ENCODE measurements around the gene CFHR1.
A peak's percentile ranks its signal among the peaks of the same experiment; 100 is the strongest.
"Not testable (repeated sequence)": the region's sequence is repeated elsewhere in the genome, so short reads cannot be mapped to it uniquely, and the experiment has no call there.

The CFHR1 gene

GRCh38 chr1:196819531-196819930 is at the start of gene CFHR1:
TSS of gene CFHR1 (plus strand) at chr1:196819731. CDS start at chr1:196819845, 114 bp downstream.
- DNase-seq, result not testable (repeated sequence)

- not testable (repeated sequence) for DNase-seq
Measured at GRCh38 chr1:196769823-196770222, 49.7 kb upstream of the CFHR1 start.

DNA sequence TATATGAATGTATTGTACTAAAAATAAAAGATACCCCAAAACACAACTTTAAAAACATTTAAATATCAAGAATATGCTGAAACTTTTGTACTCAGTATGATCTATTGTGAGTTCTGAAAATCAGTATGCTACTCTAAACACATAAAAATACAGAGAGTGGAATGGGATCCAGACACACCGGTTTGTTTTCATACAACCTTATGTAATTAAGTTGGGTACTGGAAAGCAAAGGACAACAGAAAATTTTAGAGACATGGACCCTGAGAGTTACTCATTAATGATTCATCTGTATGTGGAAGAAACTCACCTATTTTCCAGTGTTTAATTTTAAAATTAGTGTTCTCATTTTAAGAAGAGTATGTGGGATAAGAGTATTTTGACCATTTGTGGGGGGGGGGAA is 45.8 kb upstream of the CFHR1 start:
- DNase-seq, result no peak

GRCh38 chr1:196774175-196774574 is 45.4 kb upstream of the CFHR1 start:
- DNase-seq, result no peak

GRCh38 chr1:196774603-196775002 is 44.9 kb upstream of the CFHR1 start, which contains the start of gene CFHR3:
TSS of gene CFHR3 (plus strand) at chr1:196774840. CDS start at chr1:196774887, 47 bp downstream.
- no peak for DNase-seq

DNA sequence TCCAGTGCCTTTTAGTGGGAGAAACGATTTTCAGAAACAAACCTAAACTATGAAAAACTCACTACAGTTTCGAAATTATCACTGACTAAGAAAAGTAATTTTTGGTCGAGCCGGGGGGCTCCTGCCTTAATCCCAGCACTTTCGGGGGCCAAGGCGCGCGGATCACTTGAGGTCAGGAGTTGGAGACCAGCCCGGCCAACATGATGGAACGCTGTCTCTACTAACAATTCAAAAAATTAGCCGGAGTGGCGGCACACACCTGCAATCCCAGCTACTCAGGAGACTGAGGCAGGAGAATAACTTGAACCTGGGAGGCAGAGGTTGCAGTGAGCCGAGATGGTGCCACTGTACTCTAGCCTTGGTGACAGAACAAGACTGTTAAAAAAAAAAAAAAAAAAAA is 41.9 kb upstream of the CFHR1 start:
- no peak for DNase-seq

DNA sequence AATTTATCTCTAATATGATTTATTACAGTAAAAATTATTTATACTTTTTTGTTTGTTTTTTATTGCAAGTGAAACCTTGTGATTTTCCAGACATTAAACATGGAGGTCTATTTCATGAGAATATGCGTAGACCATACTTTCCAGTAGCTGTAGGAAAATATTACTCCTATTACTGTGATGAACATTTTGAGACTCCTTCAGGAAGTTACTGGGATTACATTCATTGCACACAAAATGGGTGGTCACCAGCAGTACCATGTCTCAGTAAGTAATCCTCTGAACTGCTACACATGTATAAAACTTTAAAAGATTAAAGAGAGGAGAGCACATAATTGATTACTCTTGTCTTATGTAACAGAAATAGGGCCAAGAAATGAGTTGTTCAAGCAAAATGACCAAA is 40.4 kb upstream of the CFHR1 start:
- DNase-seq, result no peak

DNA sequence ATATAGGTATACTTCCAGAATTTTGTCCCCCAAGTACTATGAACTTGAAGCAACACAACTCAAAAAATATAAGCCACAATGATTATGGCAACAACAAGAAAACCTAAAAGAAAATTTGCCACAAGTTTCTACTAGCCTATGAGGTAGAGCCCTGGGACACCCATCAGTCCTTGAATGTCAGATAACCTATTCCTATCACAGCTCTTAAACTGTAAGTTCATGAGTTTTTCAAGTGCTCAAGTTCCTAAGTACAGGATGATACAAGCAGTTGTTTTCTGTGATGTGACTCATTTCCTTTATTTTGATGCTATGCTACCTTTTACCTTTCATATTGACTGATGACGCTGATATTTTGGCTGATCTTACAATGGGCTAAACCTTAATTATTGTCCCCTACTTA is 28.3 kb upstream of the CFHR1 start:
- not testable (repeated sequence) for DNase-seq

GRCh38 chr1:196794103-196794502 is 25.4 kb upstream of the CFHR1 start:
- not testable (repeated sequence) for DNase-seq

- DNase-seq, result no peak
Measured at GRCh38 chr1:196797891-196798290, 21.6 kb upstream of the CFHR1 start.

- not testable (repeated sequence) for DNase-seq
Measured at GRCh38 chr1:196801920-196802319, 17.6 kb upstream of the CFHR1 start.

GRCh38 chr1:196808529-196809235 is 10.8 kb upstream of the CFHR1 start:
- DNase-seq, result no peak

DNA sequence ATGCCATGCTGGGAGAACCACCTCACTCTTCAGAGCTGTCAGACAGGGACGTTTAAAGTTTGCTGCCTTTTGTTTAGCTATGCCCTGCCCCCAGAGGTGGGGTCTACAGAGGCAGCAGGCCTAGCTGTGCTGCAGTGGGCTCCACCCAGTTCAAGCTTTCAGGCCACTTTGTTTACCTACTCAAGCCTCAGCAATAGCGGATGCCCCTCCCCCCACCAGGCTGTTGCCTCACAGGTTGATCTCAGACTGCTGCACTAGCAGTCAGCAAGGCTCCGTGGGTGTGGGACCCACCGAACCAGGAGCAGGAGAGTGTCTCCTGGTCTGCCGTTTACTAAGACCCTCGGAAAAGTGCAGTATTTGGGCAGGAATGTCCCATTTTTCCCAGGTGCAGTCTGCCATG is 2.1 kb upstream of the CFHR1 start:
- not testable (repeated sequence) for DNase-seq

- not testable (repeated sequence) for DNase-seq
Measured at GRCh38 chr1:196827860-196828259, 8.3 kb downstream of the CFHR1 start.

- DNase-seq, result not testable (repeated sequence)
Measured at GRCh38 chr1:196849613-196850492, 30.3 kb downstream of the CFHR1 start.

DNA sequence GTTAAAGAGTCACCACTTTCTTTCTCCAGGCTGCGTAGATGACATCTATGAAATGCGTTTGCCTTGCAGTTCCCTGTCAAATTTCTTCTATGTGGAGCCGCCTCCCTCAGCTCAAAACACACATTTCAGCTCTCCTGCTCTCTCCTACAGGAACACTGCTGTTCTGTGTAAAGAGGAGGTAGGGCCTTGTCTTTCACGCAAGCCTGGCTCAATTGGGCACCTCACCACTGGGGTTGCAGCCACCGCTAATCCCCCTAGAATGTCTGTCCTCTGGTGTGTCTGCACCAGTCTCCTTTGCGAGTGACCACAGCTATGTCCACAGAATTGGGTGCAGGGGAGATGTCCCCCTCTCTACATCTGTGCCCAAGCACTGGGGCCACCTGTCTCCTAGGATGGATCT is 36.5 kb downstream of the CFHR1 start:
- no peak for DNase-seq

DNA sequence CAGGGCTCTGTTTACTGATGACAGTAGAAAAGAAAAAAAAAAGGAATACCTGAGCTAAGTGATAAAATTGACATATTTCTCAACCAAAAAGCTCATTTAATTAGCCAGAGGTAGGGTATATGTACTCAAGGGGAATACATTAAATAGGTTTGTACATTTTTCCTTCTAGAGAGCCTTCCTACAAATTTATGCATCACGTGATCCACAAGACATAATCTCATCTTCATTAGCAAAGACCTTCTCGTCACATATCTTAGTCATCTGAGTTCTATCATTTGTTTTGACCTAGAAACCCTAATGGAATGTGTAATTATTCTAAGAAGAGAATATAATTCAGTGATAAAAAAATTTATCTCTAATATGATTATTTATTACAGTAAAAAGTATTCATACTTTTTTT is 37.7 kb downstream of the CFHR1 start:
- no peak for DNase-seq

- no peak for DNase-seq
Measured at GRCh38 chr1:196858811-196859210, 39.3 kb downstream of the CFHR1 start.

GRCh38 chr1:196860323-196860884 is 40.9 kb downstream of the CFHR1 start:
- DNase-seq, result no peak

GRCh38 chr1:196861429-196861828 is 41.9 kb downstream of the CFHR1 start:
- DNase-seq, result no peak

DNA sequence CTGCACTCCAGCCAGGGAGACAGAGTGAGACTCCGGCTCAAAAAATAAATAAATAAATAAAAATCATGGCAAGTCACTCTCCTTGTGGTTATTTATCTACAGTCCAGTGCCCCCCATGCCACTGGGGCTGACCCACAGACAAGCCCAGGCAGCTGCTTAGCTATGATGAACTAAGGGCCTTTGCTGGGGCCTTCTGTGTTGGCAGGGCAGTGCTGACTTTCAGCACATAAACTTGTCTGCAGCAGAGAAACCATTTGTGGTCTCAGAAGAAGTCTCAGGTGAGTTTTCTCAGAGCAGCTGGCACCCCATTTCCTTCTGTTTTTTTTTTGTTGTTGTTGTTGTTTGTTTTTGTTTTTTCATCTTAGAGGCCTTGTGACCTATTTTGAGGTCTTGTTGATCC is 47.4 kb downstream of the CFHR1 start:
- DNase-seq, result no peak

DNA sequence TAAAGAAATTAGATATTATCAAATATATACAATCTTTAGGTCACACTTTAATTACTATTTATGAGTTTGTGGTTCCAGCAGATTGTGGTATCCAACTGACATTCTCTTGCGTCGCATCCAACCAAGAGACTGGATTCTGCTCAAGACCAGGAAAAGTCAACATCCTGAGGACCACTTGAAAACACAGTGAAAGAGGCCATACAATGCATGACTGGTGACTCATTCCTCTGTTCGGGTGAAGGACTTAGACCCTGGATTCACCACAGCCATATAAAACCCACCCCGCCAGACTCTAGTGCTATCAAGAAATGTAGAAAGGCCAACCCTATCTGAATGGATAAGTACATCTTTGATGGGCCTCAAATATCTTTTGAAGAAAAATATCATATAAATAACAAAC is 53.9 kb downstream of the CFHR1 start:
- no peak for DNase-seq

- no peak for DNase-seq
Measured at GRCh38 chr1:196875935-196876334, 56.4 kb downstream of the CFHR1 start.

- peak; percentile 71 for DNase-seq
Measured at GRCh38 chr1:196877964-196878363, 58.4 kb downstream of the CFHR1 start.
